GM18498 (cell line): Measurements from ENCODE around the gene TOMM6.
"Not testable (repeated sequence)": the region's sequence is repeated elsewhere in the genome, so short reads cannot be mapped to it uniquely, and the experiment has no call there.

Experiments
- ATAC-seq: cut with Tn5 transposase; IDR thresholded peaks from one replicate; pipeline ENCODE4 v1.9.1; 2021; ENCODE audit warnings: mild to moderate bottlenecking, moderate library complexity; ENCODE audit not compliant: unreplicated experiment

The TOMM6 gene

GRCh38 chr6:41759905-41760579, 27.5 kb upstream of the TOMM6 start:
- ATAC-seq = no peak

GRCh38 chr6:41763470-41763869, 24.0 kb upstream of the TOMM6 start:
- ATAC-seq = no peak

DNA sequence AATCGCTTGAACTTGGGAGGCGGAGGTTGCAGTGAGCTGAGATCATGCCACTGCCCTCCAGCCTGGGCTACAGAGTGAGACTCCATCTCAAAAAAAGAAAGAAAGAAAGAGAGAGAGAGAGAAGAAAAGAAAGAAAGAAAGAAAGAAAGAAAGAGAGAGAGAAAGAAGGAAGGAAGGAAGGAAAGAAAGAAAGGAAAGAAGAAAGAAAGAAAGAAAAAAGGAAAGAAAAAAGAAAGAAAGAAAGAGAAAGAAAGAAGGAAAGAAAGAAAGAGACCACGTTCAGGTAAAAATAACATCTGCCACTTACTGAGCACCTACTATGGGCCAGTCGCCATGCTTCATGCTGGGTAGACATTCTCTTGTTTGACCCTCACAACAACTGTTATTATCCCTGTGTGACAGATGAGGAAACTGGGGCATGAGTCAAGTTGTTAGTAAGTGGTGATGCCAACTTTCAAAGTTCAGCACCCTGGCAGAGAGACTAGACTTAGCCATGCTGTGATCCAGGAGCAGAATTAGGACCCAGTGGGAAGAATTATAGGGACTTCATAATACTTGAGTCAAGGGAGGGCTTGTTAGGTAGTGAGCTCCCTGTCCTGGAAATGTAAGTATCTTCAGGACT, 21.3 kb upstream of the TOMM6 start:
- not testable (repeated sequence) for ATAC-seq

DNA sequence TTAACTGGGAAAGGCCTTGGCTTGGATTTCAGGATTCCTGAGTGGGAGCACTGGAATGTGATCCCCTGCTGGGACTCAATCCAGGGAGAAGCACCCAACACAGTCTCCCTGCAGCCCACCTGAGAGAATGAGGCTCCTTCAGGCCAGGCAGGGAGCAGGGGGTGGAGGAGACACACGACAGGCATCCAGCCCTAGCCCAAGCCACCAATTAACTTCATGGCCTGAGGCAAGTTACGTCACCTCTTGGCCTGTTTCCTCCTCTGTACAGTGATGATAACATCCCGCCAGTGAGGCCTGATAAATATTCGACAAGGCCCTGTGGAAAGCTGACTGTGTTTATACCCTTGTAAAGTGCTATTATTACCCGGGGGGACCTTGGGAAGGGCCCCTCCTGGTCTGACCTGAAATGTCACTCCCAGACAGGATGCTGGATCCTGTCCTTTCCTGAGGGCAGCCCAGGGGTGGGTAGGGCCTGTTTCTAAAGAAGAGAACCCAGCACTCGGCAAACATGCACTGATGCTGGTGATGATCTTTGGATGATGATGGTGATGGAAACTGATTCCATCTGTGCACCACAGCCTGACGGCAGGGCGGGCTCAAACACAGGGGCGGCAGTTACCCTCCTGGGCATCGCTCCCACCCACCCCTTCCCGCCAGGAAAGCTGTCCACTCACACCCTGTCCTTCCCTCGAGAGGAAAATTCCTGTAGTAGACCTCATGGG, 20.2 kb upstream of the TOMM6 start:
- ATAC-seq = no peak

- no peak for ATAC-seq
Measured at GRCh38 chr6:41768545-41769308, 18.8 kb upstream of the TOMM6 start.

DNA sequence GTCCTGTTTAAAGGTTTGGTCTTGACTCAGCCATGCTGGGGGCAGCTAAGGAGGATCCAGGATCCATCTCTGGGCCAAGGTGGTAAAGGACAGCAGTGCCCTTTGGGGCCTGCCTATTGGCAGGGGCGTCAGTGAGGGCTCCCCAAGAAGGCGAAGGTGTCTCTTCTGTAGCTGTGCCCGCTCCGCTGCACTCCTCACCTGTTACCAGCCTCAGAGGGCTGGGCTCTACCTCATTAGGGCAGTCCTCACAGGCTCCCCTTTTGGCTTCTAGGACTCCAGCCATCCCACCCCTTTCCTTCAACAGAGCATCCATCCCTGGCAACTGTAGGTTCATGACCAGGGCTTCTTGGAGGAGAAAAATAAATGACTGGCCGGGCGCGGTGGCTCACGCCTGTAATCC, 18.1 kb upstream of the TOMM6 start:
- no peak for ATAC-seq

GRCh38 chr6:41770381-41771057, 17.0 kb upstream of the TOMM6 start:
- ATAC-seq = no peak

DNA sequence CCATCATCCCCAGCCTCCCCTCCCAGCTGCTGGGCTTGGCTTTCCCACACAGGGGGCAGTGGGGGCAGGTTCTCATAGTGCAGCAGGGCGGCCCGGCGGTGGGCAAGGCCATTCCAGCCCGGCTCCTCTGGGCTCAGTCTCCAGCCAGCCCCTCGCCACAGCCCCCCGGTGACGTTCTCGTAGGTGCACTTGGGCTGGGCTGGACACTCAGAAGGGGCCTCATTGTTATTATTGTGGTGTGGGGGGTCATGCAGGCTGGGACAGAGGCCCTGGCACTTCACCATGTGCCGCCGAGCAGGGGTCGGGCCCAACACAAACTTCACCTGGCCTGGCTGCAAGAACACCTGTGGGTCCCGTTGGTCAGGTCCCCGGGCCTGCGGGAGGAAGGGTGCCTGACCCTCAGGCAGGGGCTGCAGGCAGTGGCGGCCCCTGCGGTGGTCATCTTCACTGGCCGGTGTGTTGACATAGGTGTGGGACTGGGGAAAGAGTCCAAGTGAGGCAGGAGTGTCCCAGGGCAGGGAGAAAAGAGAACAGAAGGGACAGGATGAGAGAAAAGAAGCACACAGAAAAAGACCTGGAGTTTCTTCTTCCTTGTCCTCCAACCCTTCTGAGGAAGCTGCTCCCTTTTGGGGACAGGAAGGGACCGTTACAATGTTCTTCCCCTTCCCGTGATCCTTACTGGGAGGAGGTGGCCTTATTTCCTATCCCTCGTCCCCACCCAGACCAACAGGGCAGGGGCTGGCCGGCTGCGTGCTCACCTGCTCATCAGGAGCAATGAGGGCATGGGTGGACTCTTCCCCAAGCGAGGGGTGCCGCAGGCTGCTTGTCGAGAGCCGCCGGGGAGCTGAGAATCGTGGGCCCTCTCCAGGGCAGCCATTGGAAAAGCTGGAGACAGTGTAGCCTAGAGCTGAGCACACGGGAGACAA, 16.2 kb upstream of the TOMM6 start:
- ATAC-seq = no peak

GRCh38 chr6:41774841-41775240, 12.7 kb upstream of the TOMM6 start:
- no peak for ATAC-seq

DNA sequence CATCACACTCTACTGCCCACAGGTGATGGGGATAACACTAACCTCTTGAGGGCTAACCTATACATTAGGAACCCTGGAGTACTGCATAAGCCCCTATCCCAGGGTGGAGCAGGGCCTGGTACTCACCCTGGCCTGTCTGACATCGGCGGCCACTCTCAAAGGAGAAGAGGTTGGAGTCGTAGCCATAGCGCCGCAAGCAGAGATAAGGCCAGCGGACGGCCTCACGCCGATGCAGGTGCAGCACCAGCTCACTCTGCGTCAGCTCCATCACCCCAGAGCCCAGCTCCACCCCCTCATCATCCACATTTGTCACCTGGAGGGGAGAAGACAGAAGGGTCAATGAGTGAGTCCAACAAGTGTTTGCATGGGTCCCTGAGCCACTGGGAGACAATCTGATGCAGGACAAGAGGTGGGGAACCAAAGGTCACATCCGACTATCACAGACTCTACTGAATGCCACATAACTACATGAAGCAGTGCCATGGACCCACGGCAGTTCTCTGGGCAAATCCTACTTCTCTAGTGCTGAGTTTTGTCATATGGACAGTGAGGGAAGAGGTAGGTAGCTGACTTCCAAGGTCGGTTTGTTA, 12.1 kb upstream of the TOMM6 start:
- no peak for ATAC-seq

DNA sequence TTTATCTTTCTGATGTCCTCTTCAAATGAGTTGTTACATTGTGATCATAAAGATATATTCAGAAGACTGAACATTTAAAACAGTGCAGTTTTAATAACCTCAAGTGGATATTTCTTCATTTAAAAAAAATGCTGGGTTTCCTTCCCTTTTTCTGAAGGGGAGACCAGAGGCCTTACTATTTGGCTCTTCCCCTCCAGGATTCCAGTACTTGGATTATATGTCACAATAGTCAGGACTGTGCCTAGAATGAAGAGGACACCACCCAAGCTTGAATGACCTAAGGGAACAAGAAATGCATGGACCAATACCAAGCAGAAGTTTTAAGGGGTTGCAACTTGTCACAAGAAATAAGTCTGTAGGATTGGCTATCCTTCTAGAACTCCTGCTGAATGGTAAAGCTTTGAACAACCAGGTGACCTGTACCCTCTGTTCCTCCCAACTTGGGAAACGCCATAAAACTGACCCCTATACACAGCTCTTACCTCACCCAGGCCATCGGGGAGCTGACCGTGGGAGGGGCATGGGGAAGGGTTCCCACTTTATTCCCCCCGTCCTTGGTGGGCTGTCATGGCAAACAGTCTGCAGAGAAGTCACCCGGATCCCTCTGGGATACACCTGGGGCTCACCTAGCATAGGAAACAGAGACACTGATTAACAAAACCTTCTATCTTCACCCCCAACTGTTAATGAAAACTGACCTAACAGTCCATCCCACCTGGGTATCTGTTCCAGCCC, 9.8 kb upstream of the TOMM6 start:
- no peak for ATAC-seq

- ATAC-seq = no peak
Measured at GRCh38 chr6:41778895-41779294, 8.6 kb upstream of the TOMM6 start.

GRCh38 chr6:41779336-41779735, 8.2 kb upstream of the TOMM6 start:
- ATAC-seq = no peak

DNA sequence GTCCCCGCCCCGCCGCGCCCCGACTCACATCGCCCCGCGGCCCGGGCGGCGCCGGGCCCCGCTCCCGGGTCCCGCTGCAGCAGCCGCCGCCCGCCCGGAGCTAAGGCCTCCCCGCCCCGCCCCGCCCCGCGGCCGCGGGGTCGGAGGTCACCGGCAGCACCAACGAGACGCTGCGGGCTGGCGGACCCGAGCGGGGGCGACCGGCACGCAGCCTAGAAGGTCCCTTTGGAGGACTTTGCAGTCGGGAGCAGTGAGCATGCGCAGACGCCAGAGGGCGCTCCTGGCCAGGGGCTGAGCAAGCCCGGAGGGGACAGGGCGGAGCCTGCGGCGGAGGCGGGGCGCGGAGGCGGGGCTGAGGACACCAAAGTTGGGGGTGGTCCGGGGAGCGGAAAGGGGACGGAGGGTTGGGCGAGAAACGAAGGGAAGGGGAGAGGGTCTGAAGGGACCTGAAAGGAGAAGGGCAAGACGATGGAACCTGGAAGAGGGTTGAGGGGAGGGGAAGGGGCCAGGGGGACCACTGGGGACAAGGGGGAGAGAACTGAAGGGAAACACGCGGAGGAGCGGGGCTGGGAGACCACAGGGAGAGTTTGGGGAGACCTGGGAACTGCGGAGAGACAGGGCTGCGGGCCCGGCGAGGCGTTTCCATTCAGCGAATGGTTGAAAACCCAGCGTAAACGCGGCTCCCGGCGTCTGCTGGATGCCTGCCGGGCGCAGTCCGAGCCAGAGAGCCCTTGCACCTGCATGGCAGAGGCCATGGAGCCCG, 7.5 kb upstream of the TOMM6 start, which contains the start of gene FRS3:
TSS of gene FRS3 (minus strand) at position 113 of the 763 bp plus-strand sequence. CDS start 2,913 bp downstream, outside the sequence.
- ATAC-seq = peak; percentile 94

- ATAC-seq = no peak
Measured at GRCh38 chr6:41780551-41781365, 6.7 kb upstream of the TOMM6 start, which contains the start of gene PRICKLE4. Gene PRICKLE4 (plus strand): TSS chr6:41780782. CDS start chr6:41783474, 2,692 bp downstream.

GRCh38 chr6:41781366-41781730, 6.1 kb upstream of the TOMM6 start:
- no peak for ATAC-seq
